Neutrophil (primary cell): Measurements from ENCODE around the gene CAMTA1.

Experiments
- H3K27ac ChIP-seq: fragments of 200-600 bp; sonication (generic); 2 replicates; pipeline ENCODE4 v1.5.1; 2016; ENCODE audit warnings: mild to moderate bottlenecking, moderate library complexity
- H3K27me3 ChIP-seq: fragments of 200-600 bp; sonication (generic); 2 replicates; pipeline ENCODE4 v1.6.0; 2016; ENCODE audit warnings: mild to moderate bottlenecking
- H3K36me3 ChIP-seq: fragments of 200-600 bp; sonication (generic); 2 replicates; pipeline ENCODE4 v1.5.1; 2017
- H3K4me1 ChIP-seq, 2 experiments: fragments of 200-600 bp in 1 of 2; sonication (generic) in 1 of 2; 1 replicate in 1 of 2; 2 replicates in 1 of 2; pipeline versions ENCODE4 v1.5.1 to v1.6.1; 2013 to 2016; ENCODE audit warnings: low read depth in 1 of 2, low read length in 1 of 2, mild to moderate bottlenecking in 1 of 2, moderate library complexity in 1 of 2; ENCODE audit not compliant: control insufficient read depth in 1 of 2, insufficient read depth in 1 of 2
- H3K4me3 ChIP-seq, 2 experiments: fragments of 200-600 bp in 1 of 2; sonication (generic) in 1 of 2; 1 replicate in 1 of 2; 2 replicates in 1 of 2; pipeline ENCODE4 v1.5.1; 2013 to 2016; ENCODE audit warnings: low read depth in 1 of 2, low read length in 1 of 2, mild to moderate bottlenecking in 1 of 2, moderate library complexity in 1 of 2
- H3K9me3 ChIP-seq: fragments of 200-600 bp; sonication (generic); 2 replicates; pipeline ENCODE4 v1.5.1; 2016
- TF ChIP-seq, protein P1 (sequence below): fragments of 200-600 bp; sonication (generic); IDR thresholded peaks from 2 replicates; pipeline ENCODE4 v1.5.1; 2016; ENCODE audit warnings: antibody characterized with exemption

CAMTA1 gene

GRCh38 chr1:7422081-7422480 is 636.8 kb downstream of the CAMTA1 start:
- TF ChIP-seq, protein P1, sequence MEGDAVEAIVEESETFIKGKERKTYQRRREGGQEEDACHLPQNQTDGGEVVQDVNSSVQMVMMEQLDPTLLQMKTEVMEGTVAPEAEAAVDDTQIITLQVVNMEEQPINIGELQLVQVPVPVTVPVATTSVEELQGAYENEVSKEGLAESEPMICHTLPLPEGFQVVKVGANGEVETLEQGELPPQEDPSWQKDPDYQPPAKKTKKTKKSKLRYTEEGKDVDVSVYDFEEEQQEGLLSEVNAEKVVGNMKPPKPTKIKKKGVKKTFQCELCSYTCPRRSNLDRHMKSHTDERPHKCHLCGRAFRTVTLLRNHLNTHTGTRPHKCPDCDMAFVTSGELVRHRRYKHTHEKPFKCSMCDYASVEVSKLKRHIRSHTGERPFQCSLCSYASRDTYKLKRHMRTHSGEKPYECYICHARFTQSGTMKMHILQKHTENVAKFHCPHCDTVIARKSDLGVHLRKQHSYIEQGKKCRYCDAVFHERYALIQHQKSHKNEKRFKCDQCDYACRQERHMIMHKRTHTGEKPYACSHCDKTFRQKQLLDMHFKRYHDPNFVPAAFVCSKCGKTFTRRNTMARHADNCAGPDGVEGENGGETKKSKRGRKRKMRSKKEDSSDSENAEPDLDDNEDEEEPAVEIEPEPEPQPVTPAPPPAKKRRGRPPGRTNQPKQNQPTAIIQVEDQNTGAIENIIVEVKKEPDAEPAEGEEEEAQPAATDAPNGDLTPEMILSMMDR = no peak
- H3K27ac ChIP-seq = no peak overlapping the region
- H3K9me3 ChIP-seq = no peaks in the 10 kb centered on the region
- H3K4me3 ChIP-seq = no peak overlapping the region
- no peaks in the 10 kb centered on the region for H3K36me3 ChIP-seq
- no peaks in the 10 kb centered on the region for H3K4me1 ChIP-seq
- H3K27me3 ChIP-seq = no peaks in the 10 kb centered on the region

- TF ChIP-seq, protein P1 = no peak
- no peaks in the 10 kb centered on the region for H3K27me3 ChIP-seq
- no peaks in the 10 kb centered on the region for H3K9me3 ChIP-seq
- no peak overlapping the region for H3K27ac ChIP-seq
- H3K4me1 ChIP-seq = no peaks in the 10 kb centered on the region
- H3K36me3 ChIP-seq = no peaks in the 10 kb centered on the region
- no peak overlapping the region for H3K4me3 ChIP-seq
These were observed 637.3 kb downstream of the CAMTA1 start for GRCh38 chr1:7422561-7422960.

GRCh38 chr1:7422966-7423365 is 637.7 kb downstream of the CAMTA1 start:
- Histone ChIP-seq H3K27me3 (no peaks in the 10 kb centered on the region), H3K4me3 (no peak overlapping the region), H3K9me3 (no peaks in the 10 kb centered on the region), H3K4me1 (no peaks in the 10 kb centered on the region), H3K27ac (no peak overlapping the region), H3K36me3 (no peaks in the 10 kb centered on the region)
- TF ChIP-seq, protein P1 = no peak

DNA sequence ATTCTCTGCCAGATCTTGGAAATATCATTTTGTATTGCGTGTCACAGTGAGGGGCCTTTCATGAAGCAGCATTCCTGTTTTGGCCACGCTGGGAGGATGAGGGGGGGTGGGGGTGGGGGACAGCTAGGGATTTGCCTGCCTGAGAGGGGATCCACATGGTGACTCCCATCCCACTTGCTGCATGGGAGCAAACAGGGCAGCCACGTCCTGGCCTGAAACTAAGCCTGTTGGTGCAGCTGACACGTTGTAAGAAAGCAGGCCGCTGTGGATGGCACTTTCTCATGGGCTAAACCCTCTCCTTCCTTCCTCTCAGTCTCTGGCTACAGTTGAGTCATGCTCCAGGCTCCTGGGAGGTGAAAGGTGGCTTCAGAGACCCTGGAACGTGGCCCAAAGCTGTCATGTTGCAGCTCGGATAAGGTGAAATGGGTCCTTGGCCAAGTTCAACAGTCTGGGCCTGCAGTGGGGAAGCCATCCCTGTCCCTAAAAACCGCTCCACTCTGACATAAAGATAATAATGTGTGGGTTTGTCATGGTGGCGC is 639.2 kb downstream of the CAMTA1 start:
- Histone ChIP-seq H3K9me3 (no peaks in the 10 kb centered on the region), H3K36me3 (no peaks in the 10 kb centered on the region), H3K4me3 (no peak overlapping the region), H3K4me1 (no peaks in the 10 kb centered on the region), H3K27me3 (no peaks in the 10 kb centered on the region), H3K27ac (no peak overlapping the region)
- TF ChIP-seq, protein P1 = no peak

DNA sequence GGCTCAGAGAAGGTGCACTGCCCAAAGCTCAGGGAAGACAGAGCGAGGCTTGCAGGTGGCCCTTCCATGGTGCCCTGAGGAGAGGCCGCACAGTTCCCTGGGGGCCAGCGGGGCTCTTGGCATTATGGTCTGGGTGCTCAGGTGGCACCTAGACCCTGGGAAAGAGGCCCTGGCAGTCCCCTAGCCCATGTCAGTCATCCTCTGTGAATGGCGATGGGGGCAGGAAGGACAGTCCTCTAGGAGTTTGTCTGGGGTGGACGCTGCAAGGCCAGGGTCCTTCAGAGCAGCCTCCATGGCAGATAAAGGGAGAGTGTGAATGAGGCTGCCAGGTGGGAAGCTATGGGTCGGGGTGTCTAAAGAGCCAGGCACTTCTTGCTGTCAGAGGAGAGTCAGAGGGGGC is 640.0 kb downstream of the CAMTA1 start:
- Histone ChIP-seq H3K27ac (no peak overlapping the region), H3K4me3 (no peak overlapping the region), H3K4me1 (no peaks in the 10 kb centered on the region), H3K9me3 (no peaks in the 10 kb centered on the region), H3K27me3 (no peaks in the 10 kb centered on the region), H3K36me3 (no peaks in the 10 kb centered on the region)
- TF ChIP-seq, protein P1 = no peak

GRCh38 chr1:7425771-7426170 is 640.5 kb downstream of the CAMTA1 start:
- H3K27ac ChIP-seq = no peak overlapping the region
- no peaks in the 10 kb centered on the region for H3K36me3 ChIP-seq
- TF ChIP-seq, protein P1 = no peak
- H3K4me3 ChIP-seq = no peak overlapping the region
- H3K4me1 ChIP-seq = no peaks in the 10 kb centered on the region
- no peaks in the 10 kb centered on the region for H3K27me3 ChIP-seq
- H3K9me3 ChIP-seq = no peaks in the 10 kb centered on the region
